Effector memory CD8-positive, alpha-beta T cell (primary cell): ENCODE measurements around the gene RABGAP1L.
"Not testable (repeated sequence)": the region's sequence is repeated elsewhere in the genome, so short reads cannot be mapped to it uniquely, and the experiment has no call there.

Experiments
- ATAC-seq: fragments of 150-1000 bp; cut with Tn5 transposase; replicated peaks from 2 replicates; pipeline ENCODE4 v1.10.0; 2021; ENCODE audit warnings: mild to moderate bottlenecking, moderate library complexity
- DNase-seq, 3 experiments: peaks; one replicate each; pipeline ENCODE4 v3.0.0; 2021
- H3K27ac Mint-ChIP-seq, 2 donors: one replicate each; pipeline ENCODE4 v1.8.0; 2022; ENCODE audit warnings: mild to moderate bottlenecking in 2 of 2, mixed read lengths in 2 of 2, moderate library complexity in 2 of 2
- H3K27me3 Mint-ChIP-seq, 2 donors: one replicate each; pipeline ENCODE4 v1.8.0; 2022; ENCODE audit warnings: mixed read lengths in 2 of 2
- H3K36me3 Mint-ChIP-seq: one replicate; pipeline ENCODE4 v1.8.0; 2022; ENCODE audit warnings: mild to moderate bottlenecking, moderate library complexity, mixed read lengths; ENCODE audit not compliant: insufficient read depth
- H3K4me1 Mint-ChIP-seq, 2 donors: one replicate each; pipeline ENCODE4 v1.8.0; 2022; ENCODE audit warnings: low read depth in 2 of 2, mixed read lengths in 2 of 2
- H3K4me3 Mint-ChIP-seq, 2 donors: one replicate each; pipeline ENCODE4 v1.8.0; 2022; ENCODE audit warnings: mild to moderate bottlenecking in 2 of 2, mixed read lengths in 2 of 2, moderate library complexity in 2 of 2
- H3K9me3 Mint-ChIP-seq, 2 donors: one replicate each; pipeline ENCODE4 v1.8.0; 2022; ENCODE audit warnings: mixed read lengths in 2 of 2

Gene RABGAP1L

DNA sequence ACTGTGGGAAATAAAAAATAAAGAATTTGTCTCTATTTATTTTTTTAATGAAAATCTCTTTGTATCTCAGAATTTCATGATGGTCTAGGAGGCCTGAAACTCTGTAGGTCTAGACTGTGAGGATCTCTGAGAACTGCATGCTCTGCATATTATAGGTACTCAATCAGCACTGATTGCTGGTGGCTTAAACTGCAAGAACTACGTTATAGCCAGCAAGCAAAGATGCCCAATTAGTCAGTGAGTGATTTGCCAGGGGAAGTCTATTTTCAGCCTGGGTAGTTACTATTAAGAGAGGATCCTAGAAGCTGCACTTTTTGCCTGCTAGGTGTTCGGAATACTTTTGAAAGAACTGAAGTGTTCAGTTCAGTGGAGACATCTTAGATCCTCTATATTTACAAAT lies 375.9 kb downstream of the RABGAP1L start:
- Mint-ChIP-seq H3K27me3 (no peaks in the 10 kb centered on the region), H3K4me3 (no peak overlapping the region), H3K9me3 (peaks cover 5 to 25% of the 10 kb centered on the region in 2 donors), H3K36me3 (peaks cover 7% of the 10 kb centered on the region), H3K27ac (no peak overlapping the region), H3K4me1 (peaks cover 0 to 9% of the 10 kb centered on the region in 2 donors)
- DNase-seq (no peak), ATAC-seq (no peak)

DNA sequence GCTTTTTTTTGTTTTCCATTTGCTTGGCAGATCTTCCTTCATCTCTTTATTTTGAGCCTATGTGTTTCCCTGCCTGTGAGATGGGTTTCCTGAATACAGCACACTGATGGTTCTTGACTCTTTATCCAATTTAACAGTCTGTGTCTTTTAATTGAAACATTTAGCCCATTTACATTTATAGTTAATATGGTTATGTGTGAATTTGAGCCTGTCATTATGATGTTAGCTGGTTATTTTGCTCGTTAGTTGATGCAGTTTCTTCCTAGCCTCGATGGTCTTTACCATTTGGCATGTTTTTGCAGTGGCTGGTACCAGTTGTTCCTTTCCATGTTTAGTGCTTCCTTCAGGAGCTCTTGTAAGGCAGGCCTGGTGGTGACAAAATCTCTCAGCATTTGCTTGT lies 384.1 kb downstream of the RABGAP1L start:
- H3K27ac Mint-ChIP-seq, H3K36me3 Mint-ChIP-seq, H3K4me3 Mint-ChIP-seq, DNase-seq, H3K27me3 Mint-ChIP-seq, ATAC-seq: not testable (repeated sequence)
- peaks cover 9 to 10% of the 10 kb centered on the region in 2 donors for H3K4me1 Mint-ChIP-seq
- H3K9me3 Mint-ChIP-seq: peaks cover 0 to 12% of the 10 kb centered on the region in 2 donors

DNA sequence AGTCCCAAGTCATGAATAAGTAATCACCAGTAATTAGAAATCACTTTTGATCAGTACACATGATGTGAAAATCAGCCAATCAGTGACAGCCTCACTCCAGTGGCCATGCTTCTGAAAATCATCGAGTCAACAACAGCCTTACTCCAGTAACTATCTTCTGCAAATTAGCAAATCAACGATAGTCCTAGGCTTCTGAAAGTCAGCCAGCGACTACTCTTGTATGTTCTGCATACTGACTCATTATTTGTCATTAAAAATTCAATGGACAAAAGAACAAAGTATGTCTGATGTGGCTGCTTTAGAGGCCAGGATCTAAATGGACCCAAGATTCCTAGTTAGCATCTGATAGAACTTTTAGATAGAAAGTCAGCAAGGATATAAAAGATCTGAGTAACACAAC lies 391.0 kb downstream of the RABGAP1L start:
- H3K4me3 Mint-ChIP-seq: no peak overlapping the region
- DNase-seq: no peak
- peaks cover 5 to 9% of the 10 kb centered on the region in 2 donors for H3K4me1 Mint-ChIP-seq
- H3K9me3 Mint-ChIP-seq: peaks cover 0 to 5% of the 10 kb centered on the region in 2 donors
- H3K27ac Mint-ChIP-seq: no peak overlapping the region
- no peak for ATAC-seq
- no peaks in the 10 kb centered on the region for H3K27me3 Mint-ChIP-seq
- H3K36me3 Mint-ChIP-seq: no peaks in the 10 kb centered on the region

DNA sequence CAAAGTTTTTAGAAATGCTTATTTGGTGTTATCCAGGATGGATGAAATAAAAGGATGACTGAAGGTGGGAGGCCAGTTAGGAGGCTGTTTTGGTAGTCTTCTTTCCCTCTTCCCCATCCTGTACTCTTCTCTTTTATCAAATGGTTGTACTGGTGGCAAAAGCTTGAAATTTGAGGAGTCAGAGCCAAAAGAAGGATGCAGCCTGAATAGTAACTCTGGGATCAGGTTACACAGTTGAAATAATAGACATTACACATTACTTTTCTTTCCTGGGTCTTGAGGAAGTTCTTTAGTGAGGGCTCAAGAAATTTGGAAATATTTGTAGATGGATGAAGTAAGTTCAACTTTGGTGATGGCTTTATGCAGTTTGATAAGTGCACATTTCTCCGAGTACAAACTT lies 397.1 kb downstream of the RABGAP1L start:
- no peak for DNase-seq
- ATAC-seq: no peak
- no peaks in the 10 kb centered on the region for H3K36me3 Mint-ChIP-seq
- no peaks in the 10 kb centered on the region for H3K27me3 Mint-ChIP-seq
- peaks cover 0 to 8% of the 10 kb centered on the region in 2 donors for H3K9me3 Mint-ChIP-seq
- H3K4me1 Mint-ChIP-seq: peaks cover 4 to 24% of the 10 kb centered on the region in 2 donors
- H3K4me3 Mint-ChIP-seq: no peak overlapping the region
- H3K27ac Mint-ChIP-seq: no peak overlapping the region

DNA sequence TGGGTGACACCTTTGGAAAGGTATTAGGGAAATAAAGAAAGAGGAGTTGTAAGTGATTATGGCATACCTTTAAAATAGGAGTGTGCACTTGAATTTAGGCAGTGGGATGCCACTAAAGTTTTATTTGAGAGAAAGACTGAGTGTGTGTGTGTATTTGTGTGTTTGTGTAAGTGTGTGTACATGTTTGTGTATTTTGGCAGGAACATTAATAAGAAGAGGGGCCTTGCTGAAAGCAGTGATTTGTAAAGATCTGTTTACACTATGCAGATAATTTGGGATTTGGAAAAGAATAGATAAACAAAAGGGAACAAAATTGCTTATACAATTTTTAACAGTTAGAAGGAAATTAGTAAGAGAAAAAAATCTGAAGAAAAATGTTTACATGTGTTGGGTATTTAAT lies 409.2 kb downstream of the RABGAP1L start:
- ATAC-seq: no peak
- Mint-ChIP-seq H3K4me3 (no peak overlapping the region), H3K4me1 (peaks cover 7 to 26% of the 10 kb centered on the region in 2 donors), H3K36me3 (no peaks in the 10 kb centered on the region), H3K9me3 (no peaks in the 10 kb centered on the region), H3K27ac (no peak overlapping the region), H3K27me3 (no peaks in the 10 kb centered on the region)
- no peak for DNase-seq

DNA sequence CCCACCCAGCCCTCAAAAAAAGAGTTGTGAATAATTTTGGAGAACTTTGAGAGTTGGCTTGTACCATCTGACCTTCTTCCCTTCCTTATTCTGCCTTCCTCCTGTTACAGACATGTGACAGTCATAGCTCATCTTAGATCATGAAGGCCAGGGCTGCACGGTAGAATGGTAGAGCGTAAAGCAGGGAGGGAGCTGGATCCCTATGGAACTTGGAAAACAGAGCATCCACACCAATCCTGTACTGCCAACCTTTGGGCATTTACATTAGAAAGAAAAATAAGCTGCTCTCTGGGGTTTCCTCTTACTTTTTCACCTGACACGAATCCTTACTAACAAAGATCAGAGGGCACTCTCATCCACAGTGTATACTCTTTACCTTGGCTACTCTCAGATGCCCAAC lies 409.9 kb downstream of the RABGAP1L start:
- Mint-ChIP-seq H3K4me3 (no peak overlapping the region), H3K27me3 (no peaks in the 10 kb centered on the region), H3K36me3 (no peaks in the 10 kb centered on the region), H3K27ac (no peak overlapping the region), H3K4me1 (peaks cover 6 to 25% of the 10 kb centered on the region in 2 donors), H3K9me3 (no peaks in the 10 kb centered on the region)
- ATAC-seq: no peak
- DNase-seq: no peak

DNA sequence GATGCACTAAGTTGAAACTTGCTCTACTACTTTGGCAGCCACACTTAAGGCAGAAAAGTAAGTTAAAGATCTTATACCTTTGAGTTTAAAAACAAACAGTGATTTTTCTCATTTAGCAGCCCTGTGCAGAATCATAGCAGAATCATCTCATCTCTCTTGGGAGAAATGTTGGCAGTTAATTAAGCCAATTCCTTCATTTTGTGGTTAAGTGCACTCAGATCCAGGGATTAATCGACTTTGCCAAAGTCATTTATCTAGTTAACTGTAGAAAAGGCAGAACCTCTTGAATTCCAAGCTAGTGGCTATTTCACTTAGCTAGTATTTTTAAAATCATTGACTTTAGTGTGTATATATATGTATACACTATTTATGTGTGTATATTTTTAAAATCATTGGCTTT lies 413.5 kb downstream of the RABGAP1L start:
- H3K27ac Mint-ChIP-seq: no peak overlapping the region
- ATAC-seq (no peak), DNase-seq (no peak)
- H3K4me3 Mint-ChIP-seq: no peak overlapping the region
- H3K36me3 Mint-ChIP-seq: no peaks in the 10 kb centered on the region
- H3K27me3 Mint-ChIP-seq: no peaks in the 10 kb centered on the region
- H3K9me3 Mint-ChIP-seq: peaks cover 0 to 3% of the 10 kb centered on the region in 2 donors
- H3K4me1 Mint-ChIP-seq: peaks cover 1 to 17% of the 10 kb centered on the region in 2 donors

DNA sequence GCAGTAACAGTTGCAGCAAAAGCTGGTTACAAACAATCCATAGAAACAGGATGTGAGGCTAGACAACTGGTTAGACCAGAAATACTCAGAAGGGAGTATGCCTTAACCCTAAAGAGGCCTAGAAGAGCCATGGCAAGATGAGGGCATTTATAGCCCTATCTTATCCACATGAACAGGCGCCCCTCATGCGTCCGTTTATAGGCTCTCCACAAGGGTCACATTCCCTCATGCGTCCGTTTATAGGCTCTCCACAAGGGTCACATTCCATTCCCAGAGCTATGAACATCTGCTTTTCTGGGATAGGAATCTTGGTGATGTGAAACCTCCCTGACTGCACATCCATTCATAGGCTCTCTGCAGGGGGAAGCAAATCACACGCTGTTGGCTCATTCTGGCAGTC lies 416.8 kb downstream of the RABGAP1L start:
- H3K4me1 Mint-ChIP-seq, ATAC-seq, H3K27ac Mint-ChIP-seq, DNase-seq, H3K4me3 Mint-ChIP-seq, H3K9me3 Mint-ChIP-seq, H3K36me3 Mint-ChIP-seq, H3K27me3 Mint-ChIP-seq: not testable (repeated sequence)

DNA sequence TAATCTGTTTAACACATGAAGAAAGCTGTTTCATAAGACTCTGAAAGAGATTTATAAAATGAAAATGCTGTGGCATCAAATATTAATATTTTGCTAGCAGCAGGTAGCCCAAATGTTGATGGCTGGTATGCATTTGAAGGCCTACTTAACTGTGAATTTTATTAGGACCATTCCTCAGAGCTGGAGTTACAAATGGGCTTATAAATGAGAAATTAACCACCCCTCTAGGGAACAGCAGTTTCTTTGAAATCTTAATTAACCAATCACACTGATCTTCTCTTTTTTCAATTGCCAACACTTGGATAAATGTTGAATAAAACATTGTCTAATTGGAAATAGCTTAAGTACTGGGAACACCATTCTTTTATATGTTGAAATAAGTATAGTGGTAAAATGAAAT lies 418.4 kb downstream of the RABGAP1L start:
- H3K9me3 Mint-ChIP-seq: peaks cover 0 to 3% of the 10 kb centered on the region in 2 donors
- H3K27ac Mint-ChIP-seq: no peak overlapping the region
- no peaks in the 10 kb centered on the region for H3K27me3 Mint-ChIP-seq
- no peak for ATAC-seq
- H3K4me3 Mint-ChIP-seq: no peak overlapping the region
- peaks cover 0 to 4% of the 10 kb centered on the region in 2 donors for H3K4me1 Mint-ChIP-seq
- no peaks in the 10 kb centered on the region for H3K36me3 Mint-ChIP-seq
- DNase-seq: no peak

DNA sequence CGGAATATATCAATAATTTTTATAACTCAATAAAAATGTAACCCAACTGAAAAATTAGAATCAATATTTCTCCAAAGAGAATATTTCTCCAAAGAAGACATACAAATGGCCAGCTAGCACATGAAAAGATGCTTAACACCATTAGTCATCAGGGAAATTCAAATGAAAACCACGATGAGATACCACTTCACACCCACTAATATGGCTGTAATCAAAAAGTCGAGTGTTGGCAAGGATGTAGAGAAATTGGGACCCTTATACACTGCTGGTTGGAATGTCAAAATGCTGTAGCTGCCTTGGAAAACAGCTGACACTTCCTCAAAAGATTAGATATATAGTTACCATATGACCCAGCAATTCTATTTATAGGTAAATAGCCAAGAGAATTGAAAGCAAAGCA lies 421.5 kb downstream of the RABGAP1L start:
- Mint-ChIP-seq H3K4me1 (peaks cover 3 to 10% of the 10 kb centered on the region in 2 donors), H3K4me3 (no peak overlapping the region), H3K27me3 (no peaks in the 10 kb centered on the region), H3K9me3 (peaks cover 0 to under 1% of the 10 kb centered on the region in 2 donors), H3K36me3 (no peaks in the 10 kb centered on the region), H3K27ac (no peak overlapping the region)
- ATAC-seq: no peak
- no peak for DNase-seq

DNA sequence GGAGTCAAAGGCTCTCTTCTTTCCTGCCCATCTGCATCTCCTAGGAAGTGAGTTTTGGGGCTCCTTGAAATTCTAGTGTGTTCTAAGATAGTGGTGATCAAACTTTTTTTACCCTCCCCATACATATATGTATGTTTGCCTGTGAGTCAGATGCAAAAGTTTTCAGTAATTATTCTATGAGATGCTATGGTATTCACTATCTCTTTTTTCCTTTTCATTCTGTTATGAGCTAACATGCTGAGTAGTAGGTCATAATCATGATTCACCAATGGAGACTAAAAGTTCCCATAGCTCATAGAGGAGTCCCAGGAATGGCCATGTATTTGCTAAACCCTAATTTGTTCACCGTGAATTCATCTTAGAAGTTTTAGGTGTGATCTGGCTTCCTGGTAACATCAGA lies 424.0 kb downstream of the RABGAP1L start:
- H3K4me3 Mint-ChIP-seq: no peak overlapping the region
- H3K27ac Mint-ChIP-seq: peak overlapping the region in 1 of 2 donors; percentile 35
- no peaks in the 10 kb centered on the region for H3K27me3 Mint-ChIP-seq
- H3K36me3 Mint-ChIP-seq: no peaks in the 10 kb centered on the region
- ATAC-seq (no peak), DNase-seq (no peak)
- H3K9me3 Mint-ChIP-seq: peaks cover 0 to 2% of the 10 kb centered on the region in 2 donors
- H3K4me1 Mint-ChIP-seq: peaks cover 3 to 10% of the 10 kb centered on the region in 2 donors

DNA sequence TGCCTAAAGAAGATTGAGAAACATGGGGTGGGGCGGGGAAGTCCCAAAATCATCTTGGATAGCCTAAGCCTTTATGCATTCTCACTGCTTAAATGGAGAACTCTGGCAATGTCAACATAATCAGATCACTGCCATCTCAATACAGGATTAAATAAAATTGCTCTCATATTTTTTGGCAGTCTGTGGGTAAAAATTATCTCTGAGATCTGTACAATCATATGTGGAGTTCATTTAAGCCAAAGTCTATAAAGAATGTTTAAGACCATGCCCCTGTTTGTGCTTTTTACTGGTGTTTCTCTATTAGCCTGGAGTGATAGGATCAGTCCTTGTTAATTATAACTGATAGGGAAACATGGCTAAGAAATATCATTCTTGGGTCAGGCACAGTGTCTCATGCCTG lies 424.8 kb downstream of the RABGAP1L start:
- no peak overlapping the region for H3K4me3 Mint-ChIP-seq
- ATAC-seq: no peak
- peaks cover 3 to 10% of the 10 kb centered on the region in 2 donors for H3K4me1 Mint-ChIP-seq
- H3K9me3 Mint-ChIP-seq: peaks cover 1 to 8% of the 10 kb centered on the region in 2 donors
- peak overlapping the region in 1 of 2 donors; percentile 54 for H3K27ac Mint-ChIP-seq
- no peak for DNase-seq
- no peaks in the 10 kb centered on the region for H3K36me3 Mint-ChIP-seq
- no peaks in the 10 kb centered on the region for H3K27me3 Mint-ChIP-seq

DNA sequence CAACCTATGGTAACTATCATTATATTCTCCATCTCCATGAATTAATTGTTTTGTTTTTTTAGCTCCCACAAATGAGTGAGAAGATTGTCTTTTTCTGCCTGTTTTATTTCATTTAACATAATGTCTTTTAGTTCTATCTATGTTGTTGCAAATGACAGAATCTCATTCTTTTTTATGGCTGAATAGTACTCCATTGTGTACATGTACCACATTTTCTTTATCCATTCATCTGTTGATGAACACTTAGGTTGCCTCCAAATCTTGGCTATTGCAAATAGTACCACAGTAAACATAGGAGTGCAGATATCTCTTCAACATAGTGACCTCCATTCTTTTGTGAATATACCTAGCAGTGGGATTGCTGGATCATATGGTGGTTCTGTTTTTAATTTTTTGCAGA lies 429.3 kb downstream of the RABGAP1L start:
- not testable (repeated sequence) for H3K4me3 Mint-ChIP-seq, H3K9me3 Mint-ChIP-seq, H3K27me3 Mint-ChIP-seq, H3K27ac Mint-ChIP-seq, H3K36me3 Mint-ChIP-seq, ATAC-seq, DNase-seq, H3K4me1 Mint-ChIP-seq

DNA sequence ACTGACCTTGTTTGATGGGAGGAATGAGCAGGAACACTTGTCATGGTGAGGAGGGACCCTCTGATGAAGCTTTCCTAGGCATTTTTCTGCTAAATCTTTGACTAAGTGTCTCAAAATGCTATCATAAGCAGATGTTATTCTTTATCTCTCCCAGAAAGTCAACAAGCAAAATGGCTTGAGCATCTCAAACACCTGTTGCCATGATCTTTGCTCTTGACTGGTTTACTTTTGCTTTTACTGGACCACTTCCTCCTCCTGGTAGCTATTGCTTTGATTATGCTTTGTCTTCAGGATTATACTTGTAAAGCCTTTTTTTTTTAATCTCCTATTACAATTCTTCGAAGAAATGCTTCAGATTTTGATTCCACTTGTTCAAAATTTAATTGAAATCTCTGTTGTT lies 445.9 kb downstream of the RABGAP1L start:
- no peaks in the 10 kb centered on the region for H3K36me3 Mint-ChIP-seq
- no peaks in the 10 kb centered on the region for H3K27me3 Mint-ChIP-seq
- H3K9me3 Mint-ChIP-seq: no peaks in the 10 kb centered on the region
- DNase-seq (no peak), ATAC-seq (no peak)
- H3K4me3 Mint-ChIP-seq: no peak overlapping the region
- H3K4me1 Mint-ChIP-seq: peaks cover 13 to 20% of the 10 kb centered on the region in 2 donors
- no peak overlapping the region for H3K27ac Mint-ChIP-seq

DNA sequence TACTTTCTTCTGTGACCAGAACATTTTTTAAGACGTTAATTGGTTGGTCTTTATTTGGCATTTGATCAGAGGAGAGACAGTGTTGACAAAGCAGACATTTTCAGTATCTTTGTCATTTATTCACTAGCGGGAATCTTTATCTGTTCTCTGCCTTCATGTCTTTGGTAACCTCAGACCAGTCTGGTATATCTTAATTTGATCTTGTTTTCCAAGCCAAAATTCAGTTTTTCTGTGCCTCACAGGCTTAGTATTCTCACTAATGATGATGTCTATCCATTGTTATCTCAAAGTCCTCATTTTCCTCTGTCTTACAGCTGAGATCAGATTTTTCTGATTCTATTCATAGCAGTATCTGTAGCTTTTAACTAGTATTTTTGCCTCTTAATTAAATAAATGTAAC lies 447.2 kb downstream of the RABGAP1L start:
- no peaks in the 10 kb centered on the region for H3K9me3 Mint-ChIP-seq
- no peaks in the 10 kb centered on the region for H3K36me3 Mint-ChIP-seq
- H3K4me1 Mint-ChIP-seq: peaks cover 13 to 20% of the 10 kb centered on the region in 2 donors
- ATAC-seq (no peak), DNase-seq (no peak)
- H3K27me3 Mint-ChIP-seq: no peaks in the 10 kb centered on the region
- no peak overlapping the region for H3K27ac Mint-ChIP-seq
- H3K4me3 Mint-ChIP-seq: no peak overlapping the region
